HG03108 (cell line): ENCODE data around the gene DNAJB8.

Experiments used
- ATAC-seq: cut with Tn5 transposase; IDR thresholded peaks from one replicate; pipeline ENCODE4 v1.9.1; 2021; ENCODE audit warnings: moderate library complexity; ENCODE audit not compliant: unreplicated experiment

The DNAJB8 gene

GRCh38 chr3:128449111-128449638, 17.5 kb downstream of the DNAJB8 start:
- no peak for ATAC-seq

- ATAC-seq: no peak
Measured at GRCh38 chr3:128448491-128448890, 18.2 kb downstream of the DNAJB8 start.

GRCh38 chr3:128447561-128448013, 19.1 kb downstream of the DNAJB8 start:
- ATAC-seq: no peak

- no peak for ATAC-seq
Measured at GRCh38 chr3:128446821-128447220, 19.9 kb downstream of the DNAJB8 start.

GRCh38 chr3:128445357-128445756, 21.3 kb downstream of the DNAJB8 start:
- ATAC-seq: no peak

GRCh38 chr3:128443771-128444170, 22.9 kb downstream of the DNAJB8 start:
- ATAC-seq: no peak

GRCh38 chr3:128442949-128443348, 23.7 kb downstream of the DNAJB8 start:
- no peak for ATAC-seq

- ATAC-seq: no peak
Measured at GRCh38 chr3:128442070-128442469, 24.6 kb downstream of the DNAJB8 start.

GRCh38 chr3:128439226-128439625, 27.5 kb downstream of the DNAJB8 start:
- no peak for ATAC-seq

GRCh38 chr3:128438488-128439072, 28.1 kb downstream of the DNAJB8 start:
- ATAC-seq: no peak

- no peak for ATAC-seq
Measured at GRCh38 chr3:128436214-128436613, 30.5 kb downstream of the DNAJB8 start.

GRCh38 chr3:128435561-128435960, 31.1 kb downstream of the DNAJB8 start:
- no peak for ATAC-seq

- ATAC-seq: no peak
Measured at GRCh38 chr3:128435058-128435457, 31.6 kb downstream of the DNAJB8 start.

GRCh38 chr3:128434524-128434923, 32.2 kb downstream of the DNAJB8 start:
- ATAC-seq: no peak

GRCh38 chr3:128433837-128434165, 32.9 kb downstream of the DNAJB8 start:
- ATAC-seq: no peak

- no peak for ATAC-seq
Measured at GRCh38 chr3:128432971-128433836, 33.5 kb downstream of the DNAJB8 start.

GRCh38 chr3:128432301-128432970, 34.3 kb downstream of the DNAJB8 start:
- no peak for ATAC-seq

- no peak for ATAC-seq
Measured at GRCh38 chr3:128431803-128432300, 34.8 kb downstream of the DNAJB8 start.

GRCh38 chr3:128430731-128431130, 36.0 kb downstream of the DNAJB8 start:
- ATAC-seq: no peak

GRCh38 chr3:128430301-128430700, 36.4 kb downstream of the DNAJB8 start:
- ATAC-seq: no peak

GRCh38 chr3:128429751-128430150, 36.9 kb downstream of the DNAJB8 start:
- ATAC-seq: no peak
